ENCODE results near the gene OSBPL3.

OSBPL3 gene

GRCh38 chr7:24752073-24752800 lies 227.7 kb downstream of the OSBPL3 start:
- DNase-seq: no peak

GRCh38 chr7:24751484-24751883 lies 228.5 kb downstream of the OSBPL3 start:
- DNase-seq: no peak

GRCh38 chr7:24750441-24751055 lies 229.4 kb downstream of the OSBPL3 start:
- DNase-seq: no peak

- no peak for DNase-seq
Observed at GRCh38 chr7:24748521-24748920, 231.5 kb downstream of the OSBPL3 start.

Data from right forelimb (tissue), 1 donor.